Activated CD4-positive, alpha-beta T cell treated with anti-CD3 and anti-CD28 coated beads for 48 hours (primary cell): ENCODE data around the gene CHMP2A.

ENCODE experiments used
- DNase-seq: peaks from one replicate; pipeline ENCODE4 v3.0.0-alpha.2; 2020

The CHMP2A gene

DNA sequence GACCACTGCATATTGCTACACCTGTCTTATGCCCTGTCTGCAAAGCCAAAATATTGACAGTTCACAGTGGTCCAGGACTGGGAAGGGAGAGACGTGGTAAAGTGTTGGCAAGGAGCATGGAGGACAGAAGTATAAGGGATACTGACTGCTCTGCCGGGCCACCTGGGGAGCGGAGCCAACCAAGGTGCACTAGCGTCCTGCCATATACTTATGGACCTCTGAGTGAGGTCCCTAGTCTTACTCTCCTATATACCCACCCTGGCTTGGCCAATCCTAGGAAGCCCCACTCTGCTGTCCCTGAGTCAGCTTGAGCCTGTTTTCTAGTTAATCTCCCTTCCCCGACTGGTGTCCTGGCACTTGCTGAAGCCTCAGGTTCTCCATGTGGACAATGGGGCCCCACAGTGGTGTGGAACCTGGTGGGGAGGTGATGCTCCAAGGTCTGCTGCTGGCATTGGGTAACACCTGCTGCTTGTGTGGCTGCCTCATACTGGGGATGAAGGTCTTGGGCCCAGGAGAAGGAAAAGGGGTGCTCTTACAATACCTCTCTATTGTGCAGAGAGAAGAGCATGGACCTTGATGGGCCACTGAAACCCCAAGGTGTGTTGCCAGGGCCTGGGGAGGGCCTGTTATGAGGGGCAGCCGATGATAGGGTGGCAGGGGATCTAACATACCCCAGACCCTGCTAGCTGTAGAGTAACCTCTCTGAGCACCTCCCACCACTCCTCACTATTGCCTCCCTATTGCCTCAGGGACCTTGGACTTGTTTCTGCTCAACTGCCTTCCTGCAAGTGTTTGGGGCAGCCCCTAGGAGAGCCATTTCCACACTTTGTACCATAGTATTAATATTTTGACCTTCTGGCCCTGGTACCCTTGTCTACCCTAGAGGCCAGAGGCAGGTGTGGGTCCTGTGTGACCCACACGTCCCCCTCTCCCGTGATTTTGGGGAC is 17.8 kb downstream of the CHMP2A start:
- no peak for DNase-seq

GRCh38 chr19:58535857-58536256 is 19.0 kb downstream of the CHMP2A start:
- no peak for DNase-seq

DNA sequence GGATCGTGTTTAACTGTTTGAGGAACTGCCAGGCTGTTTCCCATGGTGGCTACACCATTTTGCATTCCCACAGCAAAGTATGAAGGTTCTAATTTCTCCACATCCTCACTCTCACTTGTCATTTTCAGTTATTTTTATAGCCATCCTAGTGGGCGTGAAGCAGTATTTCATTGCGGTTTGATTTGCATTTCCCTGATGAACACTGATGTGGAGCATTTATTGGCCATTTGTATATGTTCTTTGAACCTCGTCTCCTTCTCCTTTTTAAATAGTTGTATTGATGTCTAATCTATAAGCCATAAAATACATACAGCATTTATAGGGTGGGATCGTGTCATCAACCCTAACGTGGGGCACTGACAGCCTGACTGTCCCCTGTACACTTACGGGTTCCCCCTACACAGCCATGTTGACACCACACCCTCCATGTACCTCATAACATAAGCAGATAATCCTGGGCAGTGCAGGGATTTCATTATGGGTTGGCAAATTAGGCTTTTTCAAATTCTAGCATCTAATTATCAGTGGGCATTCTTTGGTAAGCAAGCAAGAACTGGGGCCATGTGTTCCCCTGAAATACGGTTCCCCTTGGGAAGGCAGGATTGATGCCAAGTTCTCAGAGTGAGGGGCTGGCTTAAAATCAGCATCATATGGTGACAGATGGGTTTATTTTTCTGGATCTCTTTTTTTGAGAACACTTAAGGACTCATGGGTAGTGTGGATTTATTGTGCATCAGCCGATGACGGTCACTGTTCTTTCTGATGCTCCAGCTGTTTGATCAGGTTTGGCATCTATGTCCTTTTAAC is 23.7 kb downstream of the CHMP2A start:
- no peak for DNase-seq

GRCh38 chr19:58529405-58529804 is 25.5 kb downstream of the CHMP2A start:
- DNase-seq, result no peak

DNA sequence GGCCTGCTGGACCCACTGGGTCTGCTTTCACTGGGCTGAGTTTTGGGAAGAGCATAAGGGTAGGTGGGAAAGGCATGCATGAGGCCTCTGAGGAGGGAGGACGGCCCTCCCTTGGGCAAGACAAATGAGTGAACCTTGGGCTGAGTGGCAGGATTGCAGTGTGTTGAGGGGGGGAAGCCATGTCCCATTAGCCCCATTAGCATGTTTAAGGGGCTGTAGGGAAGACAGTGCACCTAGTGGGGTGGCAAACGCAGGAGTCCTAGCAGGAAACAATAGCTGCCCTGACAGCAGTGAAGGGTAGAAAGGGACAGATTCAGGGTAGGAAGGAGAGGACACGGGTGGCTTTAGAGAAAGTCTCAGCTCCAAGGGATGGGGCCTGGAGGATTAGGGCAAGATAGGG is 32.2 kb downstream of the CHMP2A start:
- DNase-seq, result no peak

DNA sequence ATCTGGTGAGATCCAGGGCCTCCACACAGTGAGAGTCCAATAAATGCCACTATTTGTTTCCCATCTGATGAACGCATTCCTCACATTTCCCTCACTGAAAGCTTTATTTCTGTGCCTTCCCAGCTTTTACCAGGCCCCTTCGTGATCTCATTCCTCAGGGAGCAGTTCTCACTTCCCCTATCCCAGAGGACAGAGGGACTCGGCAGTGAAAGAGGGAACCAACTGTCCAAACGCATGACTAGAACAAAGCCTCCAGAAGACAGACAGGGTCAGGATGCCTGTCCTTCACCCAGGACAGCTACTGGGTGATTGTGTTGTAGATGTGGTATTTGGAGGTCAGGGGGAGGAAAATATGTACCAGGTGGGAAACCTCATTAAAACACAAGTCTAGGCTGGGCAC is 33.3 kb downstream of the CHMP2A start:
- DNase-seq, result no peak

DNA sequence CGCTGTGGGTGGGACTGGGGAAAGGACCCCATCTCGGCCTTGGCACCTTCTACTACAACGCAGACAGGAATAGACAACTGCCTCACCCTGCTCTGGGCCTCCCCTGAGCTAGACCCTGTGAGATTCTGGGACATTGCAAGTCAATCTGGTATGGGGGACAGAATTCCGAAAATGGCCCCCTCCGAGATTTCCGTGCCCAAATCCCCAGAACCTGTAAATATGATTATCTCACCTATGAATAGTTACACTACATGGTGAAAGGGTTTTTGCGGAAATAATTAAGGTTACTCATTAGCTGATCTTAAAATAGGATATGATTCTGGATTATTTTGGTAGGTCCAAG is 34.7 kb downstream of the CHMP2A start:
- DNase-seq, result no peak

- peak; percentile 94 for DNase-seq
These were observed 35.3 kb downstream of the CHMP2A start, which contains the start of gene ZBTB45 for GRCh38 chr19:58519355-58520256. TSS of gene ZBTB45 (minus strand) at chr19:58519810. CDS start at chr19:58517673, 2,137 bp downstream.

GRCh38 chr19:58519087-58519354 is 35.9 kb downstream of the CHMP2A start:
- DNase-seq, result peak; percentile 71

DNA sequence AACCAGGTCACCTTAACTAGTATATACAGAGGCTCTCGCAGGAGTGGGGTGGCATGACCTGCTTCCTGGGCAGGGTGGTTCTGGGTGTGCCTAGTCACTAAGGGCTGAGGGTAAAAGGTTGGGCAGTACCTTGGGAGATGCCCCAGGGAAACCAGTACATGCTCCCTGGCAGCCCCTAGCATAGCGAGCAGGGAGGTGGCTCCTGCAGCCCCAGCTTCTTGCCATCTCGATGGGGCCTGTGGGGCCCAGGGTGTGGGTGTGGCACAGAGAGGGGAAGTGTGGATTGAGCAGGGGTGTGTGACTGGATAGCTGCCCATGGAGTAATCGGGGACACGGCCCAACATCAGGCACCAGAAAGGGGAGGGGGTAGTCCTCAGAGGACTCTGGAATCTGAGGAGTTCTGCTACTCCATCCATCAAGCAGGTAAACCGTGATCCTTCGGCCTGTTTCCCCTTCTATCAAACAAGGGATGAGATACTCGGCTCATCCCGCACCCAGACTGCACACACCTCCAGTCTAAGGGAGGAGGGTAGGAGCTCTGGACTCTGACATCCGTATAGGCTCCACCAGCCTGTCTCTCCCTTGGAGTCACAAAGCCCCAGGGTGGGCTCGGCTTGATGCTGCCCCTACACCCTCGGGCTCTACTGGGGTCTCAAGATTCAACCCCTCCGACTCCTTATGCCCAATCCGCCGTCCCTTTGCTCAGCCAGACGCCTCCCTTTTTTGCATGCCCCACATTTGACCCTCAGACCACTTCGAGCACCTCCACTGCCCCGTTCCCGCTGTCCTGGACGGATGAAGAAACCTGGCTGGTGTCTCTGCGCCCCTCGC is 36.4 kb downstream of the CHMP2A start:
- DNase-seq, result no peak

GRCh38 chr19:58516964-58517833 is 37.7 kb downstream of the CHMP2A start:
- no peak for DNase-seq

GRCh38 chr19:58516246-58516836 is 38.6 kb downstream of the CHMP2A start:
- no peak for DNase-seq

DNA sequence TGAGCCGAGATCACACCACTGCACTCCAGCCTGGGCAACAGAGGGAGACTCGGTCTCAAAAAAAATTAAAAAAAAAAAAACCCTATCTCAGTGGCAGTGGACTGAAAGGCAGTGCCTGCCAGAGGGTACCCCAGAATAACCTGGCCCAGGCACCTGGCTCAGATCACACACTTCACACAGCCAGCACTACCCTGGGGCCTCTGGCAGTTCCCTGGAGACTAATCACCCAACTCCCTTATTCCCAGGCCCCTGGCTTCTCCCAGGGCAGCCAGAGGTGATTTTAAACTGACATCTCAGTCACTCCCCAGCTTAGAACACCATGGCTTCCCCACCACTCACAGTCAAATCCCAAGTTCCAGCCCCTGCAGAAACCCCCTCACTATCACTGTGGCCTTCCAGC is 39.6 kb downstream of the CHMP2A start:
- no peak for DNase-seq

DNA sequence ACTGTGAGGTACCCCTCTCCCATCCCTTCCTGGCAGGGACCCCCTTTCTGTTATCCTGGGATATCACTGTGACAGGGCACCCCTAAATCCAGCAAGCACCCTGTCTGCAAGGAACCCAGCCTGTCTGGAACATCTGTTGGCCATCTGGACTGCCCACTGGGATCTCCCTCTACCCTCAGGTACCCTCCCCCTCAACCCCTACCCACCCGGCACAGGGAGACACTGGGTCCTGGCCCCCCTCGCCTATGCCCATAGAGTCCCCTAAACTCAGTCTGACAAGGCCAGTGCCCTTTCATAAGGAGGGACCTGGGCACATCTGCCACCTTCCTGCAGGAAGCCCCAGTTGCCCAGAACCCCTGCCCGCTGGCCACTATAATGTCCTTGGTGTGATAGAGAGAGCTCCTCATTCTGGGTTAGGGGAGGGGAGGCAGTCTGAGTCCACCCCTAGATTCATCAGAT is 40.3 kb downstream of the CHMP2A start:
- no peak for DNase-seq

DNA sequence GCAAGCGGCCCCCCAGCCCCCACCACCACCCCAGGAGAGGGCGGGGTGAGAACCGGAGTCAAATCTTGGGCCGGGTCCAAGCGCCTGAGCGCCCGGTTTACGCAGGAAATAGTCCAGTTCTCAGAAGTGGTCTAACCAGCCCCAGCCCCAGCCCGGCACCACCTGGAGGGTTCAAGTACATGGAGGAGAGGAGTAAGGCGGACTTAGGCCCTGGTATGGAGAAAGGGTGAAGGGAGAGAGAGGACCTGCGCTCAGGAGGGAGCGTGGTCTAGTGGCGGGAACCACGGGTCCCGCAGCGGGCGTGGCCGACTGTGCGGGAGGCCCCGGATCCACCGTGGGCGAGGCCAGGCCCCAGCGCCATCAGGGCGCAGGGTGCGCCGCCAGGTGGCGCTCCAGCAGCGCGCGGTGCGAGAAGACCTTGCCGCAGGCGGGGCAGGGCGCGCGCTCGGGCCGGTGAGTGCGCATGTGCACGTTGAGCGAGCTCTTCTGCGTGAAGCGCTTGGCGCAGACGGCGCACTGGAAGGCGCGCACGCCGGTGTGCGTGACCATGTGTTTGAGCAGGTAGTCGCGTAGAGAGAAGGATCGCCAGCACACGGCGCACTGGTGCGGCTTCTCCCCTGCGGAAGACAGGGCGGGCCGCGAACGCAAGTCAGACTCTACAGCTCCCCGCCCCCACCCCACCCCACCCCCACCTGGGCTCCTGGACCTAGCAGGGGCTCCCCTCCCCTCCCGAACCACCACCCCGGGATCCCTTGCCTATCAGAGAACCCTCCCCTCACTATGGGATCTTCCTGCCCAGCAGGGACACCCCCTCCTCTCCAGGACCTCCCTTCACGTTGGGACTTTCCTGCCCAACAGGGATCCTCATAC is 41.0 kb downstream of the CHMP2A start:
- peak; percentile 98 for DNase-seq

GRCh38 chr19:58513213-58513693 is 41.7 kb downstream of the CHMP2A start:
- no peak for DNase-seq

DNA sequence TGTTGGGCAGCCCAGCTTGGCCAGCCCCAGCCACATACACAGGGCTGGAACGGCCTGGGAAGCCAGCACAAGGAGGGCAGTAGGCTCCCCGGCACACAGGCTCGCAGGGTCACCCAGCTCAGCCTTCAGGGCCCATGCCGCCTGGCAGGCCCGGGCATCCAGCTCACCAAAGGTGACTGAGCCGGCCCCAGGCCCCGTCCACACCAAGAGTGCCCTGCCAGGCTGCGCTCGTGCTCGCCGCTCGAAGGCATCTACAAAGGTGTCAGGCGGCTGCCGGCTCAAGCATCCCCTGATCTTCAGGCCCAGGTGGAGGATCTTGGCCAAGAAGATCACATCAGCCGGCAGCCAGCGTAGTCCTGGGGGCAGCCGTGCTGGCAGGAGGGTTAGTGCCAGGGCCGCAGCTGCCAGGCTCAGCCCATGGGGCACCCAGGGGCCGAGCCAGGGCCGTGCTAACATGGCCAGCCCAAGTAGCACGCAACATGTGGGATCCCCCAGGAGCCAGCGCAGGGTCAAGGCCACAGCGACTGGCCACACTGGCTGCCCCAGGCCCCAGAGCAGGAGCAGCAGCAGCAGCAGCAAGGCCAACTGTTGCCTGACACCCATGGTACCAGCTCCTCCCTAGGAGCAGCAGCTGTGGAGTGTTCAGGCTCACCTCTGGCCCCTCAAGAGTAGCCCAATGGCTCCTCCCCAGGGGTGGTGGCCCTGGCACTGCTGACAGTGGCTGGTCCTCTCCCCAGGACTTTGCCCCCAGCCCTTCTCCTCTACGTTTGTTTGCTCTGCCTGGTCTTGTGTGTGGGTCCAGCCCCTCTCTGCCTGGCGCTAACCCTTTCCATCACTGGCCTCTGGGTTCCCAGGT is 43.3 kb downstream of the CHMP2A start, which contains the start of gene SLC27A5:
Gene SLC27A5, minus strand, starts transcription at position 640 of the 856 bp plus-strand sequence. Its CDS starts 37 bp downstream, at position 603.
- no peak for DNase-seq
